ENCODE measurements around the gene EXT2. TPM values are rescaled to one million over a fixed set of nuclear protein-coding genes. Genes with fewer than 3 reads are reported as not detected.

EXT2 gene
- total RNA-seq, 1 donor from 2014 or later, result 58.7 TPM

DNA sequence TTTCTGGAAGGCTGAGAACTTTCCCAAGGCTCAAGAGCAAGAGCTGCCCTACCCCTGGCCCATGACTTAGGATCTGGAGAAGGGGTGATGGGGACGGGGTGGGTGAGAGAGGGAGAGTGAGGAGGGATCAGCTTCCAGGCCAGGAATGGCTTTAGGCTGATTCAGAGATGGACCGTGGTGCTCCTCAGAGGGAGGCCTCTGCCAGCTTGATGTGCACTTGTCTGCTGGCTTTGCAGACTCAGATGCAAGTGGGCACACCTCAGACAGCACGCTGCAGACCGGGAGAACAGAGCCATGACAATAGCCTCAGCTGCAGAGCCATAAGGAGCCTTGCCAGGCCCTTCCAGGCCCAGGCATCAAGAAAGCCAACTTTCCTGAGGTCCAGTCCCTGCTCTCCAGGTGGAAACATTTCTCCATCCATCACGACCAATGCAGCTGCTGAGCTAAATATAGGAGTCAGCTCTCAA lies 173.2 kb downstream of the EXT2 start:
- no peak for DNase-seq (ENCODE audit: low spot score)
- intact Hi-C loops (cut with DNase I), result no loop called here

DNA sequence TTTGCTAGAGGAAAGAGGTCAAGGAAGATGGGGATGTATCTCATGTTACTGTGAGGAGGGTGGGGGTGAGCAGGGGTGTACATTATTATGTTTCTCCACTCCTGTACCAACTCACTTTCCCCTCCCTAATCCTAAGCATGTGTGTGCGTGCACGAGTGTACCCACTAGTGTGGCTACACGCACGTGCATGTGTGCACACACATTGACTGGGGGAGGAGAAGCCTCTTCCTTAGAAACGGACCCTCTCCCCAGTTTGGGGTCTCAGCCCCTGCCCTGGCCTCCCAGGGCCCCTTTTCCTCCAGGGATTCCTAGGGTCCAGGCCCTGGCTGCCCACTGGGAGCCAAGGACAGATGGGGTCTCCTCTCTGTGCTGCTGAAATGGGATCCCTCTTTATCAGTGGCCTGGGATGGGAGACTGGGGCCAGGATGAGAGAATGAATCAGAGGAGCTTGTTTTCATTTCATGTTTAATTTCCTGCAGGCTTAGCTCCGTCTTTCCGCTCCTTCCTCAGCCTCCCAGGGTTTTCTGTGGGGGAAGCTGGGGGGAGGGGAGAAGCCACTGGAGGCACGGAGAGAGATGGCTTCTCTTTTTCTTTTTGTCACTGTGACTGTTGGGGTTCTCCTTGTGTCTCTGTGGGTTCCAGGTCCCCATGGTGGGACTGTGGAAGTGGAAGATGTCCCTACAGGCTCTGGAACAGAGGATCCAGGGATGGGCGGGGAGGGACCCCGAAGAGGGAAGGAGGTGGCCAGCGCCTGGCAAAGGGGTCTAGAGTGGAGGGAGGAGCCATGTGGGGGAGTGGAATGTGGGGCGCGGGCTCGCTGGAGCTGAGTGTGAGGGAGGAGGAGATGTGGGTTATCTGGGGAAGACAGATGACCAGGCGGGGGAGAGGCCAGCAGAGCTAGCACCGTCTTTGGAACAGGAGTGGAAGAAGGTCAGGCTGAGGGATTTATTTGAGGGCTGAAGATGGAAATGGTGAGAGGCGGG lies 174.2 kb downstream of the EXT2 start:
- intact Hi-C loops (cut with DNase I), result no loop called here
- DNase-seq (ENCODE audit: low spot score), result peak; percentile 54

More for the DNA sequence above, 173.2 kb downstream of the EXT2 start:
- no peak for ATAC-seq

DNA sequence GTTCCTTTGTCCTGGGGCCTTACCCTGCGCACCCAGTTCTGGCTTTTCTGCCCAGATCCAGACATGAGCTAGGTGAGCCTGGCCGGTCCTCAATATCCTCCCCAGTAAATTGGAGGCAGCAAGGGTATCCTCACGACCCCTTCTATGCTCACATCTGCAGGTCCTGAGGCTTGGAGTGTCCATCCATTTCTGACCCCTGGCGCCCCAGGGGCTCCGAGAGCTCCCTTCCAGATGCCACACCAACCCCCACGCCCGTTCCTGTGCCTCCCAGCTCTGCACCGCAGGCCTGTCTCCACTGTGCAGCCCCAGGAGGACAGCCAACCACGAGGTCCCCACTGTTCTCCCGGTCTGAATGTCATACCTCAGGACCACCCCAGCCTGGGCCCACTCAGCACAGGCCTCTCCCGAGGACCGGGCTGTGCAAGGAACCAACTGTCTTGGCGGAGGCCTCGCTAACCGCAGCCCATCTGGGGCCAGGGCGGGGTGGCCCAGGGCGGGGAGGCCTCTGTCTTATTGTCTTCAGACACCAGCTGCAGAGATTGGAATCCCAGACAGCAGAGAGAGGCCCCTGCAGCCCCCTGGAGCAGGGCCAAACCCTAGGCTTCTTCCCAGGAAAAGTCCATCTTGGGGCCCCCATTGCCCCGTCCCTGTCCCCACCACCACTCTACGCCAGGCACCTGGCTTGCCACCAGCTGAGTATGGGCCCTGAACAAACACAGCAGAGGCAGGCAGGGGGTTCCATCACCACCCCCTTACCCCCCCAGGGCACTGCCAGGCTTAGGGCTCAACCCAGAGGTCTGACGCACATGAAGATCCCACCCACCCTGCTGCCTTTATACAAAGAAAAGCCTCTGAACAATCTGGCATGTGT lies 175.2 kb downstream of the EXT2 start:
- DNase-seq (ENCODE audit: low spot score) (peak; percentile 52), ATAC-seq (peak; percentile 69)
- intact Hi-C loops (cut with DNase I), result no loop called here

More for the DNA sequence above, 174.2 kb downstream of the EXT2 start:
- ATAC-seq, result peak; percentile 48

DNA sequence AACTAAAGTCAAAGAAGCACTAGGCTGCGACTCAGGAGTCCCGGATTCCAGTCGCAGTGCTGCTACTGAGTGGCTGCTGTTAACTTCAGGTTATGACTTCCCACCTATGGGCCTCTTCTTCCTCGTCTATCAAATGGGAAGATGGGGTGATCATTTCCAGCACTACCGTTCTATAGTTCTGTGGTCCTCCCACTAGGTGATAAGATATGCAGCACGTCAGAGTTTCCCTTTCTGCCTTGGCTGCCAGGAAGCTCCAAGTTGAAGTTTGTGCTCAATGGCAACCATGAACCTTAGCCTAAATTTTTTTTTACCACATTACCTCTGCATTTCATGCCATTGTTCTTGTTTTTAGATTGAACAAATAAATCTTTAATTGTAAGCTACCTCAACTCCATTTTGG lies 175.8 kb downstream of the EXT2 start:
- intact Hi-C loops (cut with DNase I), result no loop called here
- ATAC-seq (no peak), DNase-seq (ENCODE audit: low spot score) (no peak)

DNA sequence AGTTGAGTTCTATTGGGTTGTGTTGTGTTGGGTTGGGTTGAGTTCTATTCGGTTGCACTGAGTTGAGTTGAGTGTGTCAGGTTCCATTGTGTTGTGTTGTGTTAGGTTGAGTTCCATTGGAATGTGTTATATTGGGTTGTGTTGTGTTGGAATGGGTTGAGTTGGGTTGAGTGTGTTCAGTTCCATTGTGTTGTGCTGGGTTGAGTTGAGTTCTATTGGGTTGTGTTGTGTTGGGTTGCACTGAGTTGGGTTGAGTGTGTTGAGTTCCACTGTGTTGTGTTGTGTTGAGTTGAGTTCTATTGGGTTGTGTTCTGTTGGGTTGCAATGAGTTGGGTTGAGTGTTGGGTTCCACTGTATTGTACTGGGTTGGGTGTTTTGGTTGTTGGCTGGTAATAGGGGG lies 178.9 kb downstream of the EXT2 start:
- DNase-seq (ENCODE audit: low spot score) (no peak), ATAC-seq (no peak)
- intact Hi-C loops (cut with DNase I), result no loop called here

DNA sequence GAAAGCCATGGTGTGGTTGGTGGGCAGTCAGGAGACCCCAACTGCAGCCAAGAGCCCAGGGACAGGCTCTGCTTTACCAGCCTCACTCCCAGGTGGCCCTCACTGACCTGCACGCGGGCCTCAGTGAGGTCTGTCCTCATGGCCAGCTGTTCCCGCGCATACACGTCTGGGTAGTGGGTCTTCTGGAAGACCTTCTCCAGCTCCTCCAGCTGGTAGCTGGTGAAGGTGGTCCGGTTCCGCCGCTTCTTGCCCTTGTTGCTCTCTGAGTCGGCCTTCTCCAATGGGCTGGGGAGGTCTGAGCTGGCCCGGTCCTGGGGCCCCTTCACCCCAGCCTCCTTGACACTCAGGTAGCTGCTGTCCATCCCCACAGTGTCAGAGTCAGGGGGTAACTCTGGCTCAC lies 179.8 kb downstream of the EXT2 start:
- ATAC-seq, result no peak
- intact Hi-C loops (cut with DNase I), result no loop called here
- peak; percentile 46 for DNase-seq (ENCODE audit: low spot score)

DNA sequence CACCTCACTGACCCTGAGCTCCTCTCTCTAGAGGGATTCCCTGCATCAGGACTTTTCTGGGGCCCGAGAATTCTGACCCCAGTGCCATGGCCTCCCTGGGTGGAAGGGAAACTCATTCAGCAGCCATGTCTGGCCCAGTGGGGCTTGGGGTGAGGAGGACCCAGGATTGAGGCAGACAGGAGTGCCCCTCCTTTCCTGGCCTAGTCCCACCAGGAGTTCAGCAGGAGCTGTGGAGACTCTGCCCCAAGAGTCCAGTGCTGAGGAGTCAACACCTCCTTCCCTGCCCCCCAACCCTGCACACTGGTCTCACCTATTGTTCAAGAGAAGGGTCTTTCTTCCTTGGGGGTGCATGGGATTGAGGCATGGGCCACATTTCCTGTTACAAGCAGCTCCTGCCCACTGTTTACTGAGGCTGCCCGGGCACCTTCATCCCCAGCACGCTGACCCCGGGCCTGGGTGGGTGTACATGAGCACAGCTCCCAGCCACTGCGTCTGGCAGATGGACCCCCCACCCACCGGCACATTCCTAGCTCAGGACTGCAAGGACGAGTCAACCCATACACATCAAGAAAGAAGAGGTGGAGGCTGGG lies 180.6 kb downstream of the EXT2 start:
- DNase-seq (ENCODE audit: low spot score), result peak; percentile 32
- intact Hi-C loops (cut with DNase I), result no loop called here
- no peak for ATAC-seq

DNA sequence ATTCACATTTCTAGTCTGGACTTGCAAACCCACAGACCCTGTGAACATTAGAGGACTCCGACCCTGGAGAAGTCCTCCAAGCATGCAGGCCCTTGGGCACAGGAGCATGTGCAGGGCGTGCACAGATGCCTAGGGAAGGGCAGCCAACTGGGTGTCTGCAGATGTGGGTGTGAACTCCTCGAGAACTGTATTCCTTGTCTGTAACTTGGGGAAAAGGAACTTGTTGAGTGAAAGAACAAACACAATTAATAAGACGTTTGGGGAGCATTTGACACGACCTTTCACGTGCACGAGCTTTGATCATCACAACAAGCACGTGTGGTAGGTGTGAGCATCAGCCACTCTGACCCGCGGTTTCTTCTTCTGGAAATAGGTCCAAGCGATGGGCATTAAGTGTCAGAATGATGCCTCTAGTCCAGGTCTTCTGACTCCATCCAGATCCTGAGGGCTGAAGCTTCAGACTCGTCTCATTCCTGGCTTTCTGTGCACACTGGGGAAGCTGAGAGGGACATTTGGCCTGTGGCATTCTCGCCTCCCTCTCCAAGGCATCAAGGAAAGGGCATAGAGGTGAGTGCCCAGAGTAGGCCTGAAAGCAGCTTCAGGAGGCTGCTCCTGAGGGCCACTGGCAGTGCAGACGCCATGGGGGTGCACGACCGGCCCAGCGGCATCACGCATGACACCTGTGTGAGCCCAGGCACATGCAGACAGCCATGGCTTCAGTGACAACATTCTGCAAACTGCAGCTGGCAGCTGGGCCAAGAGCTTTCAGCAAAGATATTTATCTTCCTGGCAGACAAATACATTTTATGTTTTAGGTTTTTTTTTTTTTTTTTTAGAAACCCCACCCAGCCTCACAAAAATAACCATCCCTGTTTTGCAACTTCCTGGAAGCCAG lies 182.0 kb downstream of the EXT2 start:
- no peak for ATAC-seq
- peak; percentile 28 for DNase-seq (ENCODE audit: low spot score)
- intact Hi-C loops (cut with DNase I), result no loop called here

DNA sequence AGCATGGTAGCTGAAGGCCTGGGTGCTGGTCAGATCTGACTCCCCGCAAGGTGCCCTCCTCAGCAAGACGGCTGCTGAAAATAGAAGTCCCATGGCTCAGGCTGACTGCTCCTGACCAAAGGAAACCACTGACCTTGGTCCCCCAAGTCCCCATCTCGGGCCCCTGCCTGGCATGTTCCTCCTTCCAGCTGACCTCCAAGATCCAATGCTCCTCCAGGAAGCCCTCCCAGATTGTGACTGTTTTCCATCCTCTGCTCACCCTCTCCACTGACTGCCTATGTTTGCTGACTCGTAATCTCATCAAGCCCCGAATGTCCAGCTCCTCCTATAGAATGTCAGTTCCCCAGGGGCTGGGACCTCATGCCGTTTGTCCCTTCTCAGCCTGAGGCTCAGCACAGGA lies 184.0 kb downstream of the EXT2 start:
- DNase-seq (ENCODE audit: low spot score) (no peak), ATAC-seq (no peak)
- intact Hi-C loops (cut with DNase I), result no loop called here

DNA sequence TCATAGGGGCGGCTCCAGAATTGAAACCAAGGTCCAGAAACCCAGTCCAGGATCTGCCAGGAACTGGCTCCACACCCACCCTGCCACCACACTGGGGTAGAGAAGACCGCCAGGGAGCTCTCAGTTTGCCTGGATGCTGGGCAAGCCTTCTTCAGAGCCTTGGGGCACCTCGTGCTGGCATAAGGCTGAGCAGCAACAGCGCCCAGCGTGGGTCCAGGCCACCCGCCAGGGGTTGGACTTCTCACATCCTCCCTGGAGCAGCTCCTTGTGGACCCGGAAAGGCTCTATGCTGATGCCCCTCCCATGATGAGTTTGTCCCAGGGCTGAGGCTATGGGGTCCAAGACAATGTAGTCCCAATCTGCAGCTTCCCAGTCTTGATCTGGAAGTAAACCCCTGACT lies 184.8 kb downstream of the EXT2 start:
- DNase-seq (ENCODE audit: low spot score) (no peak), ATAC-seq (no peak)
- intact Hi-C loops (cut with DNase I), result no loop called here

DNA sequence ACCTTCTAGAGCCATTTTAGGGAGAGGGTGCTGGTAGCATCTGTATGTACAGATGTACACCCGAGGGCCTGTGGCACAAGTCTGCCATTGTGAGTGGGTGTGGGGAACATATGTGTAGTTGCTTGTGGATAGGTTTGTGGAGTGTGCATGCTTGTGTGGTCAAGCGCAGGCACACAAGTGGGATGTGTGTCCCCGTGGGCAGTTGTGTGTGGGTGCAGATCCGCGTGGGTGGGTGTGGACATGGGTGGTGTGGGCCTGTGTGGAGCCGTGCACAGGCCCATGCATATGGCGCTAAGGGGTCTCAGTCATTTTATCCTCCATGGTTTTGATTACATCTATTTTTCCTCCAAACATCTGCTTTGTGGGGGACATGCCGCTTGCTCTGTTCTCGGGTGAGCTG lies 185.7 kb downstream of the EXT2 start:
- intact Hi-C loops (cut with DNase I), result no loop called here
- ATAC-seq (no peak), DNase-seq (ENCODE audit: low spot score) (no peak)

DNA sequence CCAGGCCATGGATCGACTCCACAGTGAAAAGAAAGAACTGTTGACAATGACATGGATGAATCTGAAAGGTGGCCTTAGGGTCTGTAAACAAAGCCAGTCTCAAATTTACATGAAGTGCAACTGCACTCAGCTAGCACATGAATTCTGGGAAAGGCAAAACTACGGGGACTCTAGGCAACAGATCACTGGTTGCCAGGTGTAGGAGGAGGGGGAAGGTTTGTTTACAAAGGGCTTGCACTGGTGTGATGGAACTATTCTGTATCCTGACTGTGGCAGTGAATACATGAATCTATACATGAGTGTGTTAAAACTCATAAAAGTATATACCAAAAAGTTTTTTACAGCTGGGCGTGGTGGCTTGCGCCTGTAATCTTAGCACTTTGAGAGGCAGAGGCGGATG lies 187.1 kb downstream of the EXT2 start:
- ATAC-seq (no peak), DNase-seq (ENCODE audit: low spot score) (no peak)
- intact Hi-C loops (cut with DNase I), result no loop called here

DNA sequence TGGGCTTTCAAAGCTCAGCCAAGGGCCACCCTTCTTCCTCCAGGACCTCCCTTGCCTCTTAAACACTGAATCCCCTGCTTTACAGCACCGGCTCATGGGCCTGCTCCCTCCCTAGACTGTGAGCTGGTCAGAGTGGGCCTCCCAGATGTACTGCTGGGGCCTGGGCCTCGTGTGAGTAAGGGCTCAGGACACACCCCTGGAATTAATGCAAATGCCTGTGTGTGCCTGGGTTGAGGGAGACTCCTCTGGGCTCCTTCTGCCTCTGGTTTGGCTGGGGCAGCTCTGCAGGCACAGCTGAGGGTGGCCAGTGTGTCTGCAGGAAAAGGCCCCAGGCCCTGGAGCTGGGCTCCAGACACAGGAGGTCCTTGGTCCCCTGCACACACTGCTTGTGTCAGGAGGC lies 190.3 kb downstream of the EXT2 start:
- intact Hi-C loops (cut with DNase I), result loop anchor here (5.0 kb wide), 1 partner anchor 252 kb away; no protein-coding TSS in a partner anchor
- DNase-seq (ENCODE audit: low spot score), result no peak
- ATAC-seq, result peak; percentile 36

DNA sequence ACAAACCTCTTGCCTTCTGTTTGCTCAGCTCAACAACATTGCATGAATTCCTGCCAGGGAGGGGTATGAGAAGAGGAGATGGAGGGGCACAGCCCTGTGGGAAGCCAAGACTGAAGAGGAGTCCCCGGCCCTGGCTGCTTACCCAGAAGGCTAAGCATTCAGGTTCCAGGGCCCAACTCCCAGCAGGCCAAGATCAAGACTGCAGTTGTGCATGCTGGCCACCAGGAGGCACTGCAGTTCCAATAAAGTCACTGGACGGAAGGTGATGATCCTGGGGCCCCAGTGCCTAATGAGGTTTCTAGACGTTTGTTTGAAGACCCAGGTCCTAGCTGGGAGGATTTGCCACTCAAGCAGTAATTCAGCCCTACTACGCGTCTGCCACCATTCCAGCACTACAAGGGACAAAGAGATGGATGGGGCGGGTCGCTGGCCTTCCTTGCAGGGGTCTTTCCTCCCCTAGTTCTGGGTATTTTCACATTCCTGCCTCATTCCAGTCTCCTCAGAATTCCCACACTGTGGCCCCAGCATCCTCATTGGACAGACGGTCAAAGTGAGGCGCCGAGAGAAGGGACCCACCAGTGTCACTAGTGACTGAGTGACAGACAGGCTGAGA lies 190.9 kb downstream of the EXT2 start:
- ATAC-seq (peak; percentile 72), DNase-seq (ENCODE audit: low spot score) (no peak)
- intact Hi-C loops (cut with DNase I), result loop anchor here (5.0 kb wide), 1 partner anchor 251 kb away; no protein-coding TSS in a partner anchor

DNA sequence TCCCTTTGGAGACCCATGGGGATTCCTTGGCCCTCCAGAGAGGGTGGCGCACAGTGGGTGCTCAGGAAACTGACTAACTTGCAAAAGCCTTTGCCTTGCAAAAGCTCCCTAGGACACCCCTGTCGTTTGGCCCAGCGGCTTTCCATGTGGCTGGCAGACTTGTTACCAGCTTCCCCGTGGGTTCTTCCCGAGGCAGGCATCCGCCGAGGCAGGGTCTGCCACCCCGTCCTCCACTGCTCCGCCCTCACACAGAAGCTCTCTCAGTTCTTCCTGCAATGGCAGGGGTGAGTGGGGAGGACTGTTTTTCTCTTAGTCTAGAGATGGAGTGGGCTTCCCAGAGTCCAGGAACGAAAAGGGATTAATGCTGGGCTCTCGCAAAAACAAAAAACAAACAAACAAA lies 191.4 kb downstream of the EXT2 start:
- ATAC-seq (no peak), DNase-seq (ENCODE audit: low spot score) (no peak)
- intact Hi-C loops (cut with DNase I), result loop anchor here (5.0 kb wide), 1 partner anchor 250 kb away; no protein-coding TSS in a partner anchor

DNA sequence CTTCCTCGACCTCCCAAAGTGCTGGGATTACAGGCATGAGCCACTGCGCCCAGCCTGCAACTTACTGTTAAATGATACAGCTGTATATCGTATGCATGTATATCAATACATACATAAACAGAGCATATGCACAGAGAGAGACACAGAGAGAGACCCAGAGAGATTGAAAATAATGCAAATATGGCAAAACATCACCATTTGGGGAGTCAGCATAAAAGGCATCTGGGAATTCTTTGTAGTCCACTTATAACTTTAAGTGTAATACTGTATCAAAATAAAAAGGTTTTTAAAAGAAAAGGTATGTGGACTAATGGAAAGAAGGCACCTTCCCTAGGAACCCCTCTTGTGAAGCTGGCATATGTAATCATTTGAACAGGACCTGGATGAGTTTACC lies 192.7 kb downstream of the EXT2 start:
- DNase-seq (ENCODE audit: low spot score) (no peak), ATAC-seq (no peak)
- intact Hi-C loops (cut with DNase I), result loop anchor here (5.0 kb wide), 1 partner anchor 249 kb away; no protein-coding TSS in a partner anchor

DNA sequence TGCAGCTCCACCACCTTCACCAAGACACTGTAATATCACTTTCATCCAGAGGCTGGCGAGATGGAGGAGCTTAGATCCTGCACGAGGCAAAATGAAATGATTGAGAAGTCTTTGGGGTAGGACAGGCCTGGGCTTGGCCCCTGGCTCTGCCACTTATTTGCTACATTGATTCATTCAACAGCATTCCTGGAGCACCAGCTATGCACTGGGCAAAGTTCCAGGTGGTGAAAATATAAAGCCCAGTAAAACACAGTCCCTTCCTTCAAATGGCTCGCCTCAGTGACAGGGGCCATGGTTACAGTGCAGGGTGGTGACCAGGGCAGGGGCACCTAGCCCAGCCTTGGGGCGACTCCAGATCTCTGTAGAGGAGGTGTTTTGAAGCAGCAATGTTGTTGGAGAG lies 194.7 kb downstream of the EXT2 start:
- DNase-seq (ENCODE audit: low spot score) (no peak), ATAC-seq (no peak)
- intact Hi-C loops (cut with DNase I), result no loop called here
